Natural killer cell treated with Interleukin-12 subunit alpha and Interleukin-12 subunit beta and Interleukin-15 and Interleukin-18, amount 100 ng/mL, for 72 hours (primary cell): ENCODE data around the gene SLC17A3. TPM values are rescaled to one million over a fixed set of nuclear protein-coding genes. Genes with fewer than 3 reads are reported as not detected.

Experiments used
- ATAC-seq, 2 donors: fragments of 150-1000 bp; cut with Tn5 transposase in 1 of 2; sonication (Bioruptor Pico), chemical (Tn5 transposase) in 1 of 2; 2 replicates each; pipeline ENCODE4 v1.10.0; 2021
- DNase-seq: peaks from one replicate; pipeline ENCODE4 v3.0.0; 2022; ENCODE audit warnings: low spot score
- H3K27ac Mint-ChIP-seq, 2 donors: 1 replicate in 1 of 2; 2 replicates in 1 of 2; pipeline ENCODE4 v1.8.0; 2022; ENCODE audit warnings: mixed read lengths in 2 of 2, mild to moderate bottlenecking in 1 of 2, moderate library complexity in 1 of 2
- H3K27me3 Mint-ChIP-seq, 2 donors: 1 replicate in 1 of 2; 2 replicates in 1 of 2; pipeline ENCODE4 v1.8.0; 2022; ENCODE audit warnings: mixed read lengths in 2 of 2
- H3K36me3 Mint-ChIP-seq: one replicate; pipeline ENCODE4 v1.8.0; 2022; ENCODE audit warnings: mixed read lengths
- H3K4me1 Mint-ChIP-seq, 2 donors: 1 replicate in 1 of 2; 2 replicates in 1 of 2; pipeline ENCODE4 v1.8.0; 2022; ENCODE audit warnings: low read depth in 2 of 2, mixed read lengths in 2 of 2, mild to moderate bottlenecking in 1 of 2
- H3K4me3 Mint-ChIP-seq: one replicate; pipeline ENCODE4 v1.8.0; 2022; ENCODE audit warnings: mixed read lengths
- H3K9me3 Mint-ChIP-seq: 2 replicates; pipeline ENCODE4 v1.8.0; 2022; ENCODE audit warnings: mixed read lengths
- total RNA-seq, 2 donors: library from RNA; stranded (reverse); gene quantifications; one replicate each; pipeline ENCODE4 v1.2.3, GENCODE V29; 2022

Gene SLC17A3
- total RNA-seq, 2 donors from 2014 or later: not detected

GRCh38 chr6:25844518-25844917 is 29.5 kb downstream of the SLC17A3 start:
- ATAC-seq: no peak
- no peak for DNase-seq
- Mint-ChIP-seq H3K4me3 (no peak overlapping the region), H3K36me3 (no peaks in the 10 kb centered on the region), H3K27me3 (peaks cover 16 to 19% of the 10 kb centered on the region in 2 donors), H3K9me3 (no peaks in the 10 kb centered on the region), H3K27ac (no peak overlapping the region), H3K4me1 (no peaks in the 10 kb centered on the region)

DNA sequence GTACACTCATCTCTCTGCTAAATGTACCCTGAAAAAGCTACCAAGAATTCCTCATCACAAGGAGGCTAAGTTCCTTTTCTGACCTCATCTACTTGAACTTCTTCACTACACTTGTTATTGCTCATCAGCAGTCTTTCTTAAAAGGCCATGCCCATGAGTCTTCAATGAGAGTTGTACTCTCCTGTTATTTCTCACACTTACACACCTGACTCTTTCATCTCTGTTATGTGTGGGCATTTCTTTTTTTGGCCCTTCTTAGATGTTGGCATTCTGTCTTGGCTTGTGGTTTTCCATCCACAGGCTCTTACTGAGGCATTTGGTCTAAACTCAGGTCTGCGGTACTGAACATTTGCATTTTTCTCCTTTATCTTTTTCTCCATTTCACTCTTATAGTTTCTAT is 31.5 kb downstream of the SLC17A3 start:
- H3K9me3 Mint-ChIP-seq: no peaks in the 10 kb centered on the region
- no peaks in the 10 kb centered on the region for H3K4me1 Mint-ChIP-seq
- DNase-seq (no peak), ATAC-seq (peak in 1 of 2 donors; percentile 52)
- H3K4me3 Mint-ChIP-seq: no peak overlapping the region
- H3K27me3 Mint-ChIP-seq: peaks cover 15 to 19% of the 10 kb centered on the region in 2 donors
- H3K27ac Mint-ChIP-seq: no peak overlapping the region
- H3K36me3 Mint-ChIP-seq: no peaks in the 10 kb centered on the region

DNA sequence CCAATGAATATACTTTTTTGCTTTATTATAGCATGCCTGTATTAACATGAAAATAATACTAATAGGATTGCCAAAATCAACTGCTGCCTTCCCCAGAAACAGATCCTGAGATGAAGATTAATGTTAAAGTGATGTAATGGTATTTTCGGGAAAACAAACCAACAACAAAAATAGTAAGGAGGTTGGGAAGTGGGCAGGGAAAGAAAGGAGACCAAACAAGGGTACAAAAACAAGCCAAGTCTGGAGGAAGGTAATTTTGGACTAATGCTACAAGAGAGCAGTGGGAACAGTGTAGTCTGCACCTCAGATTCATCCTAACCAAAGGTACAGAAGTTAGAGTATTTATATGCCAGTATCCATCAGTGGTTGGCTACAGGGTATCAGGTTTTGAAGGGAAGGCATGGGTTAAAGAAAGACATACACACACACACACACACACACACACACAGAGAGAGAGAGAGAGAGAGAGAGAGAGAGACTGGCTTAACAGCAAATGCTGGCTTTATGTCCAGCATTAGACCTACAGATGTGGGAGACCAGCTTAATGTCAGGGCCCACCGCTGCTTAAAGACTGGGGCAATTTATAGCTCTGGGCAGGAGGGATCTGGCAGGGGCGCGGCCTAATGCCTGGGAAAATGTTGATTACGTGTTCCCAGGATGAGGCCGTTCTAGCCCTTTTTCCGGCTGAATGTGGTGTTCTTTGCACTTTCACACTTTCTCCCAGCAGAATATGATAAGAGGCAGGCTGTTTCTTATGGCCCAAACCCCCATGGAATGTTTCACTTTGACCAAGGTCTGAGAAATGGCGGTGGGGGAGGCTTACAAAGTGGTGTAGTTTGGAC is 38.4 kb downstream of the SLC17A3 start:
- no peaks in the 10 kb centered on the region for H3K36me3 Mint-ChIP-seq
- peaks cover 18 to 27% of the 10 kb centered on the region in 2 donors for H3K27me3 Mint-ChIP-seq
- ATAC-seq (no peak), DNase-seq (no peak)
- H3K4me3 Mint-ChIP-seq: no peak overlapping the region
- no peaks in the 10 kb centered on the region for H3K9me3 Mint-ChIP-seq
- no peak overlapping the region for H3K27ac Mint-ChIP-seq
- no peaks in the 10 kb centered on the region for H3K4me1 Mint-ChIP-seq

- no peak overlapping the region for H3K27ac Mint-ChIP-seq
Measured at GRCh38 chr6:25834950-25835349, 39.1 kb downstream of the SLC17A3 start.

DNA sequence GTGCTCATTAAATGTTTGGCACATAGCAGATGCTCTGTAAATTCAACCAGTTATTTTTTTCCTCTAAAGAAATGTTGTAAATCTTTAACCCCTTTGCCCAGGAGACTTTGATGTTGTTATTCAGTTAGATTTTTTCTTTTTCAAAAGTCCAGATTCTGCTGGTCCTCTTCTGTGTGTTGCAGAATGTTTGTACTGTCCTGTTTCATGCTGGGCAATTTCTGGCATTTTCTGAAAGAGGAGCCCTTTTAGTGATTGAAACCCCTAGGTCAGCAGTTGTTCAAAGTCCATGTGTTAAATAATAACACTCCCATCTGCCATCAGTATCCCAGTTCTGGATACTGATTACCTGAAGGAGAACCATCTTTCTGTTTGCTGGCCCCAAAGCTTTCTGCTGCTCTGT is 40.9 kb downstream of the SLC17A3 start:
- Mint-ChIP-seq H3K27me3 (peaks cover 17% of the 10 kb centered on the region in 2 donors), H3K4me1 (no peaks in the 10 kb centered on the region), H3K36me3 (no peaks in the 10 kb centered on the region), H3K4me3 (no peak overlapping the region), H3K9me3 (no peaks in the 10 kb centered on the region), H3K27ac (no peak overlapping the region)
- no peak for DNase-seq
- no peak for ATAC-seq

More at GRCh38 chr6:25834950-25835349, 39.1 kb downstream of the SLC17A3 start:
- H3K27me3 Mint-ChIP-seq: peaks cover 17 to 20% of the 10 kb centered on the region in 2 donors
- H3K36me3 Mint-ChIP-seq: no peaks in the 10 kb centered on the region
- ATAC-seq (no peak), DNase-seq (no peak)
- H3K4me1 Mint-ChIP-seq: no peaks in the 10 kb centered on the region
- H3K4me3 Mint-ChIP-seq: no peak overlapping the region
- no peaks in the 10 kb centered on the region for H3K9me3 Mint-ChIP-seq

DNA sequence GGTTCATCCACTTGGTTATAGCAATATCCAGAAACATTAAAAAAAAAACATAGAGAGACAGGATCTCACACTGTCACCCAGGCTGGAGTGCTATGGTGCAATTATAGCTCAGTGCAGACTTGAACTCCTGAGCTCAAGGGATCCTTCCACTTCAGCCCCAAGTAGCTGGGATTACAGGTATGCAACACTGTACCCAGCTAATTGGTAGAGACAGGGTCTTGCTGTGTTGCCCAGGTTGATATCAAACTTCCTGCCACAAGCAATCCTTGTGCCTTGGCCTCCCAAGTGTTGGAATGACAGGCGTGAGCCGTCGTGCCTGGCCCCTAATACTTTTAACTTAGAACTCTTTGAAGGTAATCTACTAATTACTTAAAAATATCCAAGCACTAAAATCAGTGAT is 41.4 kb downstream of the SLC17A3 start:
- H3K27ac Mint-ChIP-seq: no peak overlapping the region

DNA sequence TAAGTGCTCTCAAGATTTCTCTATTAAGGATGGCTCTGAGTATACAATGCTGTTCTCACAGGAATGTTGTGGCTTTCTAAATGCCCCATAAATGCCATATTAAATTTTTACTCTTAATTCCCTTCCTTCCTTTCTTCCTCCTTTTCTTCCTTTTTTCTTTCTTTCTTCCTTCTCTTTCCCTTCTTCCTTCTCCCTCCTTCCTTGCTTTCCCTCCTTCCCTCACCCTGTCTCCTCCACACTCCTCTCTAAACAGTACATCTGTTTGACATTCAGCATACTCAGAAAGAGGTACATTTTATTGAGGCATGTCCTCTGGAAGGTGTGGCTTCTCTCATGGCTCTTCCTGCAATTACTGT is 41.8 kb downstream of the SLC17A3 start:
- Mint-ChIP-seq H3K4me1 (no peaks in the 10 kb centered on the region), H3K36me3 (no peaks in the 10 kb centered on the region), H3K4me3 (no peak overlapping the region), H3K27ac (no peak overlapping the region), H3K27me3 (peaks cover 22 to 24% of the 10 kb centered on the region in 2 donors), H3K9me3 (no peaks in the 10 kb centered on the region)
- ATAC-seq (no peak), DNase-seq (no peak)

More for the DNA sequence above, 41.4 kb downstream of the SLC17A3 start:
- H3K4me3 Mint-ChIP-seq: no peak overlapping the region
- H3K4me1 Mint-ChIP-seq: no peaks in the 10 kb centered on the region
- DNase-seq: no peak
- H3K27me3 Mint-ChIP-seq: peaks cover 19 to 21% of the 10 kb centered on the region in 2 donors
- no peaks in the 10 kb centered on the region for H3K9me3 Mint-ChIP-seq
- no peaks in the 10 kb centered on the region for H3K36me3 Mint-ChIP-seq
- ATAC-seq: no peak

DNA sequence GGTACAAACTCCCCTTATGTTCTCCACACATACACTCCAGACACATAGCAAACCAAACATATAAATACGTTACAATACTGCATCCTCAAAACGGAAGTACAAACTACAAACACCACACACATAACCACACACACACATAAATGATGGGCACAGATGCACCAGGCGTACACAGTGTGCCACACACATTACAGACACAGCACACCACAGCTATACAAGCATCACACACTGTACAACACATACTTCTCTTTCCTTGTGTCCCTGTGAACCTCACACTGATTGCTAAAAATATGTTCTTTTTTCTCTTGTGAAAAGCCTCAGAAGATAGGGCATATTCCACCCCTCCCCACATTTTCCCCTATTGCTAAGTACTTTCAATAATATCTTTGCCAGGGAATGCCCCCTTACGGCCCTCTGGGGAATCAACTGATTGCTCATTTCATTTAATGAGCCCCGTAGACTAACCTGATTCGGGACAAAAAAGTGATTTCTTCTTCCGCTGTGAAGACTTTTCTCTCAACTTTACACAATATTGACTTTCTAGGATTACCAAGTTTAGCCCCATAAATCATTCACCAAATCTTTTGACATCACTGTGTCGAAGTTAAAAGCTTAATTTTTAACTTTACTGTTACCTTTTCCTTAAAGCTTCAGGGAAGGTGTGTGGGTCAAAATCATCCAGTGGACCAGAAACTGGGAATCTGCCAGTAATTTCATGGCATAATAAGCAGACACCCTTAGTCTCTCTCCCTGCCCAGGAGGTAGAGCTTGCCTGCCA is 42.3 kb downstream of the SLC17A3 start, which contains the start of gene SLC17A1:
SLC17A1 (minus strand) TSS at position 521 of the 775 bp plus-strand sequence. CDS start 1,495 bp downstream, outside the sequence.
- no peaks in the 10 kb centered on the region for H3K36me3 Mint-ChIP-seq
- ATAC-seq (no peak), DNase-seq (no peak)
- peaks cover 22 to 24% of the 10 kb centered on the region in 2 donors for H3K27me3 Mint-ChIP-seq
- no peaks in the 10 kb centered on the region for H3K9me3 Mint-ChIP-seq
- no peaks in the 10 kb centered on the region for H3K4me1 Mint-ChIP-seq
- no peak within 1 kb of the TSS for H3K4me3 Mint-ChIP-seq
- H3K27ac Mint-ChIP-seq: no peak within 1 kb of the TSS

DNA sequence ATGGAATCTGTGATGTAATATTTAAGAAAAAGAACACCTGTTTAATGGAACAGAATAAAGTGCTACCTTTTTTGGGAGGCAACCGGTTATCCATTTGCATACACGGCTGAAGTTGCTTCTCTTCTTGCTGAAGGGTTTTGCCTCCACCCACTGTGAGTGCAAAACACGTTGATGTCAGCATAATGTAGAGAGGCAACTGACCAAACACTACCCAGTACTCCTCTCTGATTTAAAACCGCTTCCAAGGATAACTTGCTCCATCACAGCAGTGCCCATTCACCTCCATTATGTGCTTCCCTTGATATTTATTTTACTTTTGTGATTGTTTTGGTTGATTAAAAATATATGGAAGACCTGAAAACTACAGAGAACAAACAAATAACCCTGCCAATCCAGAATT is 43.6 kb downstream of the SLC17A3 start:
- Mint-ChIP-seq H3K4me1 (no peaks in the 10 kb centered on the region), H3K4me3 (no peak overlapping the region), H3K36me3 (peaks cover 9% of the 10 kb centered on the region), H3K27ac (no peak overlapping the region), H3K9me3 (no peaks in the 10 kb centered on the region), H3K27me3 (peaks cover 29 to 34% of the 10 kb centered on the region in 2 donors)
- ATAC-seq: no peak
- no peak for DNase-seq

GRCh38 chr6:25829375-25829774 is 44.7 kb downstream of the SLC17A3 start:
- Mint-ChIP-seq H3K36me3 (peaks cover 11% of the 10 kb centered on the region), H3K4me3 (no peak overlapping the region), H3K27ac (no peak overlapping the region), H3K9me3 (no peaks in the 10 kb centered on the region), H3K4me1 (no peaks in the 10 kb centered on the region), H3K27me3 (peaks cover 31 to 37% of the 10 kb centered on the region in 2 donors)
- DNase-seq: no peak
- peak; percentile 32 to 84 for ATAC-seq

GRCh38 chr6:25821341-25821740 is 52.7 kb downstream of the SLC17A3 start:
- H3K4me3 Mint-ChIP-seq: no peak overlapping the region
- ATAC-seq: peak in 1 of 2 donors; percentile 44

DNA sequence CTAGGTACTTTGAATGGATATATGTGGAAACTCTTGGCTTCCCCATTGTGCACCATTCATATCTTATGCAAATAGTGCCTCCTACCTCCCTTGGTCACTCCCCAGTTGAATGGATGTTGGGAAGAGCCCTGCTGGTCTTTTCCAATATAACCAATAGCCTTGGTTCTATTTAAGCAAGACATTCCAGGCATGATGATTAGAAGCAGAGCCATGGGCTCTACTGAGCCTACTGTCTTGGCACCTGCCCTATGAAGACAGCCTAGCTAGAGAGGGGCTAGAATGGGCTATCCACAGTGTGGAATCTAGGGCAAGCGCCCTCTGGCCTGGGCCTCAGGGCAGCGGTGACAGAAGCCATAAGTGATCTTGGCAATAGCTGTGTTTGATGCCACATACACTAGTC is 57.8 kb downstream of the SLC17A3 start:
- Mint-ChIP-seq H3K36me3 (no peaks in the 10 kb centered on the region), H3K9me3 (peaks cover 3% of the 10 kb centered on the region), H3K27ac (no peak overlapping the region), H3K4me1 (no peaks in the 10 kb centered on the region), H3K4me3 (no peak overlapping the region), H3K27me3 (peaks cover 42 to 44% of the 10 kb centered on the region in 2 donors)
- no peak for DNase-seq
- ATAC-seq: no peak

More at GRCh38 chr6:25821341-25821740, 52.7 kb downstream of the SLC17A3 start:
- Mint-ChIP-seq H3K27me3 (peaks cover 36 to 38% of the 10 kb centered on the region in 2 donors), H3K36me3 (peaks cover 11% of the 10 kb centered on the region), H3K9me3 (peaks cover 2% of the 10 kb centered on the region), H3K4me1 (no peaks in the 10 kb centered on the region), H3K27ac (no peak overlapping the region)
- DNase-seq: no peak

GRCh38 chr6:25815194-25815593 is 58.8 kb downstream of the SLC17A3 start:
- ATAC-seq (no peak), DNase-seq (no peak)
- H3K27me3 Mint-ChIP-seq: peaks cover 44 to 45% of the 10 kb centered on the region in 2 donors
- no peak overlapping the region for H3K27ac Mint-ChIP-seq
- peaks cover 3% of the 10 kb centered on the region for H3K9me3 Mint-ChIP-seq
- no peaks in the 10 kb centered on the region for H3K4me1 Mint-ChIP-seq
- no peaks in the 10 kb centered on the region for H3K36me3 Mint-ChIP-seq
- H3K4me3 Mint-ChIP-seq: no peak overlapping the region

- H3K27me3 Mint-ChIP-seq: peaks cover 25 to 43% of the 10 kb centered on the region in 2 donors
- H3K4me3 Mint-ChIP-seq: no peak overlapping the region
- no peak for ATAC-seq
- no peak for DNase-seq
- no peaks in the 10 kb centered on the region for H3K9me3 Mint-ChIP-seq
- H3K36me3 Mint-ChIP-seq: no peaks in the 10 kb centered on the region
- no peak overlapping the region for H3K27ac Mint-ChIP-seq
- H3K4me1 Mint-ChIP-seq: no peaks in the 10 kb centered on the region
Measured at GRCh38 chr6:25804804-25805203, 69.2 kb downstream of the SLC17A3 start.
